Liver (tissue), 9 donors: ENCODE results near the gene AURKB. TPM values are rescaled to one million over a fixed set of nuclear protein-coding genes. Genes with fewer than 3 reads are reported as not detected.
A peak's percentile ranks its signal among the peaks of the same experiment; 100 is the strongest.
"Not testable (repeated sequence)": the region's sequence is repeated elsewhere in the genome, so short reads cannot be mapped to it uniquely, and the experiment has no call there.

Experiments used
- DNase-seq: peaks from one replicate; pipeline ENCODE4 v3.0.0-alpha.2; 2017; ENCODE audit warnings: low spot score
- H3K27ac ChIP-seq, 2 donors: one replicate each; pipeline ENCODE4 v1.7.0; 2013; ENCODE audit warnings: inconsistent platforms in 2 of 2, low read length in 2 of 2, control low read depth in 1 of 2, low read depth in 1 of 2, mild to moderate bottlenecking in 1 of 2
- H3K27me3 ChIP-seq, 4 donors: one replicate each; pipeline versions ENCODE4 v1.6.1 to v1.7.0; 2013; ENCODE audit warnings: low read length in 3 of 4, inconsistent platforms in 1 of 4, mild to moderate bottlenecking in 1 of 4, moderate library complexity in 1 of 4; ENCODE audit not compliant: control insufficient read depth in 4 of 4, insufficient read depth in 4 of 4
- H3K36me3 ChIP-seq, 4 donors: one replicate each; pipeline versions ENCODE4 v1.6.1 to v1.7.0; 2013; ENCODE audit warnings: low read length in 3 of 4, mild to moderate bottlenecking in 3 of 4, low read depth in 1 of 4, moderate library complexity in 1 of 4; ENCODE audit not compliant: control insufficient read depth in 4 of 4, insufficient read depth in 3 of 4
- H3K4me1 ChIP-seq, 4 donors: one replicate each; pipeline versions ENCODE4 v1.6.1 to v1.7.0; 2013; ENCODE audit warnings: low read length in 3 of 4, mild to moderate bottlenecking in 3 of 4, moderate library complexity in 1 of 4; ENCODE audit not compliant: control insufficient read depth in 4 of 4, insufficient read depth in 4 of 4
- H3K4me3 ChIP-seq, 3 donors: one replicate each; pipeline versions ENCODE4 v1.6.1 to v1.7.0; 2013; ENCODE audit warnings: low read length in 3 of 3, control low read depth in 1 of 3, low read depth in 1 of 3, mild to moderate bottlenecking in 1 of 3
- H3K9ac ChIP-seq, 2 donors: one replicate each; pipeline ENCODE4 v1.7.0; 2013; ENCODE audit warnings: low read length in 2 of 2, mild to moderate bottlenecking in 2 of 2, moderate library complexity in 2 of 2, control low read depth in 1 of 2, low read depth in 1 of 2
- H3K9me3 ChIP-seq, 4 donors: one replicate each; pipeline versions ENCODE4 v1.6.1 to v1.7.0; 2013; ENCODE audit warnings: low read length in 3 of 4; ENCODE audit not compliant: control insufficient read depth in 4 of 4
- CTCF ChIP-seq: fragments of 150-350 bp; IDR thresholded peaks from 2 replicates; pipeline ENCODE4 v1.5.1; 2017; ENCODE audit warnings: improper control_type of control experiment, low read depth, low read length; ENCODE audit not compliant: missing input control
- EGR1 ChIP-seq, 2 donors: IDR thresholded peaks; 2 replicates each; pipeline ENCODE4 v1.6.1; 2016 to 2018; ENCODE audit warnings: antibody characterized with exemption in 2 of 2, low read depth in 2 of 2
- FOXA1 ChIP-seq: IDR thresholded peaks from 2 replicates; pipeline ENCODE4 v1.6.1; 2016; ENCODE audit warnings: antibody characterized with exemption
- FOXA2 ChIP-seq: IDR thresholded peaks from 2 replicates; pipeline ENCODE4 v1.6.1; 2016; ENCODE audit warnings: antibody characterized with exemption
- GABPA ChIP-seq, 2 donors: IDR thresholded peaks in 1 of 2; conservative IDR thresholded peaks in 1 of 2; 2 replicates each; pipeline ENCODE4 v1.6.1; 2016; ENCODE audit warnings: antibody characterized with exemption in 2 of 2, mild to moderate bottlenecking in 1 of 2, moderate library complexity in 1 of 2
- HNF4A ChIP-seq, 2 donors: conservative IDR thresholded peaks; 2 replicates each; pipeline ENCODE4 v1.6.1; 2016; ENCODE audit warnings: antibody characterized with exemption in 2 of 2, mild to moderate bottlenecking in 2 of 2
- HNF4G ChIP-seq: IDR thresholded peaks from 2 replicates; pipeline ENCODE4 v1.6.1; 2016; ENCODE audit warnings: antibody characterized with exemption
- JUND ChIP-seq, 2 donors: IDR thresholded peaks; 2 replicates each; pipeline ENCODE4 v1.6.1; 2016; ENCODE audit warnings: antibody characterized with exemption in 2 of 2
- MAX ChIP-seq: IDR thresholded peaks from 2 replicates; pipeline ENCODE4 v1.6.1; 2016; ENCODE audit warnings: antibody characterized with exemption
- NR2F2 ChIP-seq: IDR thresholded peaks from 2 replicates; pipeline ENCODE4 v1.6.1; 2016; ENCODE audit warnings: antibody characterized with exemption
- RAD21 ChIP-seq, 2 donors: IDR thresholded peaks; 2 replicates each; pipeline ENCODE4 v1.6.1; 2016; ENCODE audit warnings: antibody characterized with exemption in 2 of 2, mild to moderate bottlenecking in 2 of 2
- RXRA ChIP-seq, 2 donors: IDR thresholded peaks; 2 replicates each; pipeline ENCODE4 v1.6.1; 2017 to 2018; ENCODE audit warnings: antibody characterized with exemption in 2 of 2, mild to moderate bottlenecking in 1 of 2
- SP1 ChIP-seq: IDR thresholded peaks from 2 replicates; pipeline ENCODE4 v1.6.1; 2018; ENCODE audit warnings: antibody characterized with exemption, mild to moderate bottlenecking
- TAF1 ChIP-seq: conservative IDR thresholded peaks from 2 replicates; pipeline ENCODE4 v1.6.1; 2016; ENCODE audit warnings: antibody characterized with exemption, mild to moderate bottlenecking
- YY1 ChIP-seq: IDR thresholded peaks from 2 replicates; pipeline ENCODE4 v1.6.1; 2016; ENCODE audit warnings: antibody characterized with exemption, mild to moderate bottlenecking
- WGBS: extraction: QIAGEN DNeasy Blood & Tissue Kit; methylation state at CpG from one replicate; pipeline ENCODE4 v1.1.7; 2013; 5-methylcytosine and 5-hydroxymethylcytosine counted together
- polyA plus RNA-seq, 2 donors: library from polyadenylated mRNA; stranded (reverse) in 1 of 2; unstranded in 1 of 2; fragments of 200-250 nt in 1 of 2; fragments of >200 nt in 1 of 2; fragmentation: Nextera tagmentation in 1 of 2; extraction: Ambion mirVana in 1 of 2; gene quantifications; one replicate each; pipeline versions ENCODE4 v1.2.1 to v1.2.3, GENCODE V29; 2013 to 2015
- total RNA-seq, 2 donors: library from RNA; depleted of rRNA; stranded (reverse); fragments of >200 nt; gene quantifications; one replicate each; pipeline ENCODE4 v1.2.3, GENCODE V29; 2014
- TF ChIP-seq, protein P1 (sequence below): IDR thresholded peaks from 2 replicates; pipeline ENCODE4 v1.6.1; 2016; ENCODE audit warnings: antibody characterized with exemption, mild to moderate bottlenecking
- TF ChIP-seq, protein P2 (sequence below): IDR thresholded peaks from 2 replicates; pipeline ENCODE4 v1.6.1; 2016; ENCODE audit warnings: antibody characterized with exemption
- TF ChIP-seq, protein P3 (sequence below): IDR thresholded peaks from 2 replicates; pipeline ENCODE4 v1.6.1; 2016; ENCODE audit warnings: antibody characterized with exemption
- donor health status: healthy.
- donor health status: healthy.
- donor health status: healthy.
- donor health status: healthy.
- donor health status: healthy.

The AURKB gene
- total and polyA plus RNA-seq, 4 donors, result 0.42 to 25.9 (median 3.0) TPM

GRCh38 chr17:8220783-8221662, 10.6 kb upstream of the AURKB start:
- no peaks in the 10 kb centered on the region for H3K27me3 ChIP-seq
- peak overlapping the region; percentile 60 to 77 (median 67) for H3K4me3 ChIP-seq
- peaks cover 4 to 25% (median 15%) of the 10 kb centered on the region in 4 donors for H3K4me1 ChIP-seq
- no peaks in the 10 kb centered on the region for H3K36me3 ChIP-seq
- 12% methylated on average over 45 of the region's 45 CpGs for WGBS
- no peaks in the 10 kb centered on the region for H3K9me3 ChIP-seq
- H3K27ac ChIP-seq, result peak overlapping the region; percentile 82 to 93
- H3K9ac ChIP-seq, result peak overlapping the region; percentile 35 to 91
- TF ChIP-seq HNF4G, result no peak
- TF ChIP-seq RAD21 (IDR thresholded peaks at IDR 0.05), result peak in 1 of 2 donors; percentile 26
- TF ChIP-seq, protein P1, sequence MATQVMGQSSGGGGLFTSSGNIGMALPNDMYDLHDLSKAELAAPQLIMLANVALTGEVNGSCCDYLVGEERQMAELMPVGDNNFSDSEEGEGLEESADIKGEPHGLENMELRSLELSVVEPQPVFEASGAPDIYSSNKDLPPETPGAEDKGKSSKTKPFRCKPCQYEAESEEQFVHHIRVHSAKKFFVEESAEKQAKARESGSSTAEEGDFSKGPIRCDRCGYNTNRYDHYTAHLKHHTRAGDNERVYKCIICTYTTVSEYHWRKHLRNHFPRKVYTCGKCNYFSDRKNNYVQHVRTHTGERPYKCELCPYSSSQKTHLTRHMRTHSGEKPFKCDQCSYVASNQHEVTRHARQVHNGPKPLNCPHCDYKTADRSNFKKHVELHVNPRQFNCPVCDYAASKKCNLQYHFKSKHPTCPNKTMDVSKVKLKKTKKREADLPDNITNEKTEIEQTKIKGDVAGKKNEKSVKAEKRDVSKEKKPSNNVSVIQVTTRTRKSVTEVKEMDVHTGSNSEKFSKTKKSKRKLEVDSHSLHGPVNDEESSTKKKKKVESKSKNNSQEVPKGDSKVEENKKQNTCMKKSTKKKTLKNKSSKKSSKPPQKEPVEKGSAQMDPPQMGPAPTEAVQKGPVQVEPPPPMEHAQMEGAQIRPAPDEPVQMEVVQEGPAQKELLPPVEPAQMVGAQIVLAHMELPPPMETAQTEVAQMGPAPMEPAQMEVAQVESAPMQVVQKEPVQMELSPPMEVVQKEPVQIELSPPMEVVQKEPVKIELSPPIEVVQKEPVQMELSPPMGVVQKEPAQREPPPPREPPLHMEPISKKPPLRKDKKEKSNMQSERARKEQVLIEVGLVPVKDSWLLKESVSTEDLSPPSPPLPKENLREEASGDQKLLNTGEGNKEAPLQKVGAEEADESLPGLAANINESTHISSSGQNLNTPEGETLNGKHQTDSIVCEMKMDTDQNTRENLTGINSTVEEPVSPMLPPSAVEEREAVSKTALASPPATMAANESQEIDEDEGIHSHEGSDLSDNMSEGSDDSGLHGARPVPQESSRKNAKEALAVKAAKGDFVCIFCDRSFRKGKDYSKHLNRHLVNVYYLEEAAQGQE, result no peak
- TF ChIP-seq, protein P2, sequence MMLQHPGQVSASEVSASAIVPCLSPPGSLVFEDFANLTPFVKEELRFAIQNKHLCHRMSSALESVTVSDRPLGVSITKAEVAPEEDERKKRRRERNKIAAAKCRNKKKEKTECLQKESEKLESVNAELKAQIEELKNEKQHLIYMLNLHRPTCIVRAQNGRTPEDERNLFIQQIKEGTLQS, result peak; percentile 100
- peak; percentile 48 for TF ChIP-seq TAF1
- TF ChIP-seq GABPA (IDR thresholded peaks at IDR 0.05 in 1 of 2, conservative IDR thresholded peaks at IDR 0.05 in 1 of 2), result no peak
- TF ChIP-seq NR2F2, result peak; percentile 44
- peak; percentile 4 for TF ChIP-seq CTCF
- peak in 1 of 2 donors; percentile 8 for TF ChIP-seq RXRA (IDR thresholded peaks at IDR 0.05)
- no peak for TF ChIP-seq EGR1 (IDR thresholded peaks at IDR 0.05; ENCODE audit: low read depth in 2 of 2)
- no peak for TF ChIP-seq FOXA1
- TF ChIP-seq, protein P3, sequence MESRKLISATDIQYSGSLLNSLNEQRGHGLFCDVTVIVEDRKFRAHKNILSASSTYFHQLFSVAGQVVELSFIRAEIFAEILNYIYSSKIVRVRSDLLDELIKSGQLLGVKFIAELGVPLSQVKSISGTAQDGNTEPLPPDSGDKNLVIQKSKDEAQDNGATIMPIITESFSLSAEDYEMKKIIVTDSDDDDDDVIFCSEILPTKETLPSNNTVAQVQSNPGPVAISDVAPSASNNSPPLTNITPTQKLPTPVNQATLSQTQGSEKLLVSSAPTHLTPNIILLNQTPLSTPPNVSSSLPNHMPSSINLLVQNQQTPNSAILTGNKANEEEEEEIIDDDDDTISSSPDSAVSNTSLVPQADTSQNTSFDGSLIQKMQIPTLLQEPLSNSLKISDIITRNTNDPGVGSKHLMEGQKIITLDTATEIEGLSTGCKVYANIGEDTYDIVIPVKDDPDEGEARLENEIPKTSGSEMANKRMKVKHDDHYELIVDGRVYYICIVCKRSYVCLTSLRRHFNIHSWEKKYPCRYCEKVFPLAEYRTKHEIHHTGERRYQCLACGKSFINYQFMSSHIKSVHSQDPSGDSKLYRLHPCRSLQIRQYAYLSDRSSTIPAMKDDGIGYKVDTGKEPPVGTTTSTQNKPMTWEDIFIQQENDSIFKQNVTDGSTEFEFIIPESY, result peak; percentile 18
- TF ChIP-seq YY1, result peak; percentile 98
- TF ChIP-seq HNF4A (conservative IDR thresholded peaks at IDR 0.05), result peak in 1 of 2 donors; percentile 26
- TF ChIP-seq MAX, result peak; percentile 68
- no peak for TF ChIP-seq FOXA2
- no peak for TF ChIP-seq JUND (IDR thresholded peaks at IDR 0.05)
- peak; percentile 32 for TF ChIP-seq SP1
- DNase-seq, result peak; percentile 95

DNA sequence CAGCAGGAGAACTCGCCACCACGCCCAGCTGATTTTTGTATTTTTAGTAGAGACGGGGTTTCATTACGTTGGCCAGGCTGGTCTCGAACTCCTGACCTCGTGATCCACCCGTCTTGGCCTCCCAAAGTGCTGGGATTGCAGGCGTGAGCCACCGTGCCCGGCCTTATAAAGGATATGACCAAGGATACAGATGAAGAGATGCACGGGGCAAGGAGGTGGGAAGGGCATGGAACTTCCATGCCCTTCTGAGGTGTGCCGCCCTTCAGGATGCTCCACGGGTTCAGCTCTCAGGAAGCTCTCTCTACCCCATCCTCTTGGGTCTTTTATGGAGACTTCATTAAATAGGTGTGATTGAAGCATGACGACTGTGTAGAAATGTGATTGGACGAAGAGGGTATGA, 3.6 kb upstream of the AURKB start:
- not testable (repeated sequence) for H3K9me3 ChIP-seq, DNase-seq, H3K27ac ChIP-seq, H3K4me3 ChIP-seq, H3K36me3 ChIP-seq, H3K27me3 ChIP-seq, H3K9ac ChIP-seq
- WGBS, result 94% methylated on average over 15 of the region's 15 CpGs
- H3K4me1 ChIP-seq, result peaks cover 5 to 12% (median 8%) of the 10 kb centered on the region in 4 donors
